HG03097 (cell line): ENCODE measurements around the gene CSAD.

Experiments used
- ATAC-seq: cut with Tn5 transposase; IDR thresholded peaks from one replicate; pipeline ENCODE4 v1.9.1; 2021; ENCODE audit not compliant: unreplicated experiment, low FRiP score

Gene CSAD

GRCh38 chr12:53159195-53159839, 21.4 kb downstream of the CSAD start:
- no peak for ATAC-seq

- ATAC-seq: no peak
These were observed 28.3 kb downstream of the CSAD start for GRCh38 chr12:53152390-53152789.

- ATAC-seq: no peak
These were observed 29.7 kb downstream of the CSAD start for GRCh38 chr12:53151039-53151438.

GRCh38 chr12:53147653-53148052, 33.1 kb downstream of the CSAD start:
- ATAC-seq: no peak

GRCh38 chr12:53147181-53147580, 33.5 kb downstream of the CSAD start:
- ATAC-seq: no peak

DNA sequence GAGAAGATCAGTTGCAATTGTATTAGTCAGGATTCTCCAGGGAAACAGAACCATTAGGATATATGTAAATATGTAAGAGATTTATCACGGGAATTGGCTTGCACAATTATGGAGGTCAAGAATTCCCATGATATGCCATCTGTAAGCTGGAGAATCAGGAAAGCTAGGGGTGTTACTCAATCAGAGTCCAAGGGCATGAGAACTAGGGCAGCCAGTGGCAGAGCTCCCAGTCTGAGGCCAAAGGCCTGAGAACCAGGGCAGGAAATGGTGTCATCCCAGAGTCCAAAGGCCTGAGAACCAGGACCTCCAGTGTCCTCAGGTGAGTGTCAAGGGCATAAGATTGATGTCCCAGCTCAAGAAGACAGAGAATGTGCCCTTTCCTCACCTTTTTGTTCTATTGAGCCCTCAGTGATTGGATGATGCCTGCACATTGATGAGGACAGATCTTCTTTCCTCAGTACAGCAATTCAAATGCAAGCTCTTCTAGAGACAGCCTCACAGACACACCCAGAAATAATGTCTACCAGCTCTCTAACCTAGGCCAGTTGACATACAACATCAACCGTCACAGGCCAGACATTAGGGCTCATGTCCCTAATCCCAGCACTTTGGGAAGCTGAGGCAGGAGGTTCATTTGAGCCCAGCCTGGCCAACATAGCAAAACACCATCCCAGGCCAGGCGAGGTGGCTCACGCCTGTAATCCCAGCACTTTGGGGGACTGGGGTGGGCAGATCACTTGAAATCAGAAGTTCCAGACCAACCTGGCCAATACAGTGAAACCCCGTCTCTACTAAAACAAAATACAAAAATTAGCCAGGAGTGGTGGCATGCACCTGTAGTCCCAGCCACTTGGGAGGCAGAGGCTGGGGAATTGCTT, 35.1 kb downstream of the CSAD start:
- no peak for ATAC-seq

- no peak for ATAC-seq
These were observed 37.4 kb downstream of the CSAD start for GRCh38 chr12:53143355-53143754.

- ATAC-seq: no peak
These were observed 47.0 kb downstream of the CSAD start for GRCh38 chr12:53133722-53134121.

DNA sequence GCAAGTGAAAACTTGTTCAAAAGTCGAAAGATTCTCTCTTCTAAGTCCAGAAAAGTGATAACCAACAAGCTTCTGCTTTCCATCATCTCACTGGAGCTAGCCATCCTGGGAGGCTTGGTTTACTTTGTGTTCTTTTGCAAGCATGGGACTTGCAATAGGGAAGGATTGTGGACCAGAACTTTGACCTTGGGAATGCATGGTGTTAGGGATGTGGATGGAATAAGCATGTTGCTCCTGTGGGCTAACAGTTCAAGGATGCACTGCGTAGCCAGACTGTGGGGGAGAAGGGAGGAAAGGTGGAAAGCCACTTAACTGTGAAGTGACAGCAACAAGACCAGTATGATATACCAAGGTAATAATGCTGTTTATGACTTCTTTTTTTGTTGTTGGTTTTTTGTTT, 48.9 kb downstream of the CSAD start:
- no peak for ATAC-seq

DNA sequence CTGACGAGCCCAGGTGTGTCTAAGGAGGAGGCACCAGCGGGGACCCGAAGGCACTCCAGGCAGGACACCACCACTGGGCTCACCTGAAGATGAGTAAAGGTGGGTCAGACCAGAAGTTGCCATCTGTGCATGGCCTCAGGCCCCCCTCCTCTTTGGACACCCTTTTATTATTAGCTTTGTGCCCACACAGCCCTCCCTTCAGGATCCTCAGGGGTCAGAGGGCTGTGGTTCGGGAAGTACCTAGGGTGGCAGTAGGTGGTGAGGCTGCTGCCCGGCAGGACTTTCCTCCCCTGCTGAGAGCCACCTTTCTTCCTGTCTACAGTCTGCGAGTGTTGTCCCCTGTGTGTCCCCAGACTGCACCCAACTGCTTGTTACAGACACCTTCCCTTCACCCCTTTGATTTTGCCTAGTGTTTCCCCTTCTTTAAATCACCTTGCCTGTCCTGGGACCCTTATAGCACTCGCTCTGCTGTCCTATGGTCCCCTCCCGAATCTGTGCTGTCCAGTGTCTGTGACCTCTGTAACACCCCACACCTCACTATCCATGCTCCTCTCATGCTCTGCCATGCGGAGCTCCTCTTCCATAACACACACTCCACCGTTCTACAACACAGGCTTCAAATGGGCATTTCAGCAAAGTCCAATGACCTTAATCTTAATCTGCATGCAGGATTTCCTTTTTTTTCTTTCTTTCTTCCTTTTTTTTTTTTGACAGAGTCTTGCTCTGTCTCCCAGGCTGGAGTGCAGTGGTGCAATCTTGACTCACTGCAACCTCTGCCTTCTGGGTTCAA, 51.8 kb downstream of the CSAD start:
- ATAC-seq: no peak

DNA sequence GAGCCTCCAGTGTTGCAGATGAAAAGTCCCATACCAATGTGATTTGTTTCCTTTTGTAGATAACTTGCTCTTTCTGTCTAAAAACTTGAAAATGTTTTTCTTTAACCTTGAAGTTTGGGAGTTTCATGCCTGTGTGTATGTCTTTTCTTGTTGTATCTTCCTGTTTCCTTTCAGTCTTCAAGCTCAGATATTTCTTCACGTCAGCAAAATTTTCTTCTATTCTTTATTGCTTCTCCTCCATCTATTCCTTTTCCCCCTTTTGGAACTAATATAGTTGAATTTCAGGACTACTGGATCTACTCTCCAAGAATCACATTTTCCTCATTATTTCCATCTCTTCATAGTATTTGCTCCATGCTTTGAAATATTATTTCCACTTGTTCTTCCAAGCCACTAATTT, 53.6 kb downstream of the CSAD start:
- no peak for ATAC-seq

- ATAC-seq: no peak
These were observed 56.4 kb downstream of the CSAD start for GRCh38 chr12:53124352-53124723.

DNA sequence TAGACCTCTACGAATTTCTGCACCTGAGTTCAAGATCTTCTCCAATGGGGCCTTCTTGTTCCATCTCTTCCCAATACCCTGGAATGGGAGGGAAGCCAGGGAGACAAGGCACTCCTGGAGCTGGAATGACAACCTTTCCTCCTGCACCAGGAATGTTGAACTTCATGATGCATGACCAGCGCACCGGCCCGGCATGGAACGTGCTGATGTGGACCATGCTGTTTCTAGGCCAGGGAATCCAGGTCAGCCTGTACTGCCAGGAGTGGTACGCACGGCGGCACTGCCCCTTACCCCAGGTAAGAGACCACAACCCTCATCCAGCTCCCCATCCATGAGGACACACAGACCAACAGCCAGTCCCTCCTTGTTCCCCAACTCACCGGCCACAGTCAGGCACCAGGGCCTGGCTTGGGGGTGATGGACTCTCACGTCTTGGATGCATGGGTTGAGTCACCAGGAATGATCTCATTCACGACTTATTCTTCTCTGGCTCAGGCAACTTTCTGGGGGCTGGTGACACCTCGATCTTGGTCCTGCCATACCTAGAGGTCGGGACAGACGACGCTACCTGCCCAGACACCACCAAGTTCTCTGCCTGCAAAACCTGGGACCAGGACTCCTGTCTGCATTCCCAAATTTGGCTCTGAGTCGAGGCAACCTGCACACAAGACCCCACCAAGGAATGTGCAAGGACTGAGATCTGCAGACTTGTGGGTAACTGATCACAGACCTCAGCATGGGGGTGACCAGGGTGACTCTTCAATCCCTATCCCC, 57.0 kb downstream of the CSAD start:
- no peak for ATAC-seq

DNA sequence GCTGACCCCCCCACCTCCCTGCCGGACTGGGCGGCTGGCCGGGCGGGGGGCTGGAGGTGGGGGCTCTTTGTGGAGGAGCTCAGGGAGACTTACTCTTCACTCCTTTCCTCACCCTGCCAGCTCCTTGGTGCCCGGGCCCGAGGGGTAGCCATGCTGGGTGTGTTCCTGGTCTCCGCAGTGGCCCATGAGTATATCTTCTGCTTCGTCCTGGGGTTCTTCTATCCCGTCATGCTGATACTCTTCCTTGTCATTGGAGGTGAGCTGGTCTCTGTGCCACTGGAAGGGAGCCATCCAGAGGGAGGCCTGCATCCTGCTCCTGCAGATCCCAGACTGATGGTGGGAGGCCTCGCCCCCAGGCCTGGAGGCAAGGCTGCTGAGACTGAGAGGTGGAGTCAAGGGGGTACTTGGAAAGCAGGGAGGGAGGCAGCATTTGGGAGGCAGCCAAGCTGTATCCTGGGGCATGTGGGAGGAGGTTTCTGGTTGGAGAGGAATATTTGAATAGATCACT, 57.7 kb downstream of the CSAD start:
- ATAC-seq: no peak

GRCh38 chr12:53120685-53121525, 59.8 kb downstream of the CSAD start:
- no peak for ATAC-seq

DNA sequence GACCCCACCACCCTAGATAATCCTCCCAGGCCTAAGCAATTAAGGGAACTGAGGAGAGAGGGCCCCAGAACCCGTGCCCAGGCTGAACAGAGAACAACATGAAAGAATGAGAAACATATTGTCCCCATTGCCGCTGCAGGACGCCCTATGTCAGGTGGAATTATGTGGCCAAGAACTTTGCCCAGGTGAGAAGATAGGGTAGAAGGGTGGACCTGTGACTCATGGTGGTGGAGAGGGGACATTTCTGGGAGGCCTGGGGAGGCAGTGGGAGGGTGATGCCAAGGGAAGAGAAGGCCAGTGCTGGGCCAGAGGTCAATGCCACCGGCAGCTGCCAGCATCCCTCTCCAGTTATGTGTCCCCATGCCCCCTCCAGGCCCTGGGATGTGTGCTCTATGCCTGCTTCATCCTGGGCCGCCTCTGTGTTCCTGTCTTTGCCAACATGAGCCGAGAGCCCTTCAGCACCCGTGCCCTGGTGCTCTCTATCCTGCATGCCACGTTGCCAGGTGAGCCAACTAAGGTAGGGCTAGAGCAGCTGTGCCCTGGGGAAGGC, 61.9 kb downstream of the CSAD start:
- ATAC-seq: no peak

DNA sequence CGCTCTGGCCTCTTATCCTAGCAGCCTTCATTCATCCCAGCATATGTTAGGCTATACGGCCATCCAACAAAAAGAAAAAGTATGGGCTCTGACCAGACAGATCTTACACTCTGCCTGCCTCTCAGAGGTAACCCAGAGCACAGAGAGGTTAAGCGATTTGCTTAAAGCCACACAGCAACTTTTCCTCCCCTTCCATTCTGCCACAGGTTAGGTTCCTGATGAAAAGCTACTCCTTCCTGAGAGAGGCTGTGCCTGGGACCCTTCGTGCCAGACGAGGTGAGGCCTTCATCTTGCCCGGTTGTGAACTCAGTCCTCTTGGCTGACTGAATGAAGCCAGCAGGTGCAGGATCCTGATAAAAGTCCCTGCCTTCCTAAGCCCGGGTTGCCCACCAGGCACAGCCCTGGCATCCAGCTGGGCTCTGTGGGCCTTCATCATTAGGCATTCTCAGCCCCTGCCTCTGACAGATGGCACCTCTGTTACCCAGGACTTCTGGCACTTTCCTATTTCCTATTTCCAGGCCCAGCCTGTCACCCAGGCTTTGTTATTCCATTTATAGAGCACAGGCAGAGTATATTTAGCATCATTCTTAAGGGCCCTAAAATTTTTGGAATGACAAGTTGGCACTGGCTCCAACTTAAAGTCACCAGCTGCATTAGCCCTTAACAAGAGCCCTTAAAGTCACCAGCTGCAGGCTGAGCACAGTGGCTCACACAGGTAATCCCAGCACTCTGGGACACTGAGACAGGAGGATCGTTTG, 64.7 kb downstream of the CSAD start:
- ATAC-seq: no peak

DNA sequence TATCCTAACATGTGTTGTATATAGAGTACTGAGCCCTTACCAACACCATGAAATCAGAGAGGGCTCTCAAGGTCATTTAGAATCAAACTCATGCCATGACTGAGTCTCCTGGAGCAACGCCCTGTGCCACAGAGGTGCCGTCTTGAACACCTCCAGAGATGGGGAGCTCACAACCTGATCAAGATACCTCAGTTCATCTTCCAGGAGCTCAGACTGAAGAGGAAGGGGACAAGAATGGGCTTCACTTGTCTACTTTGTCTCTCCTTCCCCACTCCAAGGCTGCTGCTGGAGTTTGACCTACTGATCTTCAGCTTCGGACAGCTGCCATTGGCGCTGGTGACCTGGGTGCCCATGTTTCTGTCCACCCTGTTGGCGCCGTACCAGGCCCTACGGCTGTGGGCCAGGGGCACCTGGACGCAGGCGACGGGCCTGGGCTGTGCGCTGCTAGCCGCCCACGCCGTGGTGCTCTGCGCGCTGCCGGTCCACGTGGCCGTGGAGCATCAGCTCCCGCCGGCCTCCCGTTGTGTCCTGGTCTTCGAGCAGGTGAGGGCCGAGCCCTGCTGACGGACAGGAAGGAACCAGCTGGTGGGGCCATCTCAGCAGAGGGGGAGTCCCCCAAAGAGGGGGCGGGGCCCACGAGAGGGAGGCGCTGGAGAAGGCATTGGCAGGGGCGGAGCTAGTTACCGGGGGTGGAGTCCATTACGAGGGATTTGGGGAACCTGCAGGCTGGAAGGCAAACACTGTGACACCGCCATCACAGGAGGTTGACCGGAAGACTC, 65.4 kb downstream of the CSAD start:
- no peak for ATAC-seq
